ENCODE measurements around the gene SGTA. TPM values are rescaled to one million over a fixed set of nuclear protein-coding genes. Genes with fewer than 3 reads are reported as not detected.

SGTA gene
- total RNA-seq, 1 donor from 2014 or later = 37.7 TPM

GRCh38 chr19:2763687-2764086 lies 19.4 kb downstream of the SGTA start:
- H3K27me3 Mint-ChIP-seq (ENCODE audit: low read depth) = no peaks in the 10 kb centered on the region
- no peak overlapping the region for H3K27ac Mint-ChIP-seq (ENCODE audit: unreplicated experiment)
- H3K4me3 Mint-ChIP-seq (ENCODE audit: unreplicated experiment) = no peak overlapping the region
- H3K36me3 Mint-ChIP-seq (ENCODE audit: low read depth) = peaks cover 5% of the 10 kb centered on the region
- no peaks in the 10 kb centered on the region for H3K4me1 Mint-ChIP-seq (ENCODE audit: low read depth)
- TF ChIP-seq, protein P1, sequence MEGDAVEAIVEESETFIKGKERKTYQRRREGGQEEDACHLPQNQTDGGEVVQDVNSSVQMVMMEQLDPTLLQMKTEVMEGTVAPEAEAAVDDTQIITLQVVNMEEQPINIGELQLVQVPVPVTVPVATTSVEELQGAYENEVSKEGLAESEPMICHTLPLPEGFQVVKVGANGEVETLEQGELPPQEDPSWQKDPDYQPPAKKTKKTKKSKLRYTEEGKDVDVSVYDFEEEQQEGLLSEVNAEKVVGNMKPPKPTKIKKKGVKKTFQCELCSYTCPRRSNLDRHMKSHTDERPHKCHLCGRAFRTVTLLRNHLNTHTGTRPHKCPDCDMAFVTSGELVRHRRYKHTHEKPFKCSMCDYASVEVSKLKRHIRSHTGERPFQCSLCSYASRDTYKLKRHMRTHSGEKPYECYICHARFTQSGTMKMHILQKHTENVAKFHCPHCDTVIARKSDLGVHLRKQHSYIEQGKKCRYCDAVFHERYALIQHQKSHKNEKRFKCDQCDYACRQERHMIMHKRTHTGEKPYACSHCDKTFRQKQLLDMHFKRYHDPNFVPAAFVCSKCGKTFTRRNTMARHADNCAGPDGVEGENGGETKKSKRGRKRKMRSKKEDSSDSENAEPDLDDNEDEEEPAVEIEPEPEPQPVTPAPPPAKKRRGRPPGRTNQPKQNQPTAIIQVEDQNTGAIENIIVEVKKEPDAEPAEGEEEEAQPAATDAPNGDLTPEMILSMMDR (IDR thresholded peaks at IDR 0.05) = no peak
- no peaks in the 10 kb centered on the region for H3K9me3 Mint-ChIP-seq (ENCODE audit: low read depth)
- no peak for DNase-seq (ENCODE audit: low spot score)

DNA sequence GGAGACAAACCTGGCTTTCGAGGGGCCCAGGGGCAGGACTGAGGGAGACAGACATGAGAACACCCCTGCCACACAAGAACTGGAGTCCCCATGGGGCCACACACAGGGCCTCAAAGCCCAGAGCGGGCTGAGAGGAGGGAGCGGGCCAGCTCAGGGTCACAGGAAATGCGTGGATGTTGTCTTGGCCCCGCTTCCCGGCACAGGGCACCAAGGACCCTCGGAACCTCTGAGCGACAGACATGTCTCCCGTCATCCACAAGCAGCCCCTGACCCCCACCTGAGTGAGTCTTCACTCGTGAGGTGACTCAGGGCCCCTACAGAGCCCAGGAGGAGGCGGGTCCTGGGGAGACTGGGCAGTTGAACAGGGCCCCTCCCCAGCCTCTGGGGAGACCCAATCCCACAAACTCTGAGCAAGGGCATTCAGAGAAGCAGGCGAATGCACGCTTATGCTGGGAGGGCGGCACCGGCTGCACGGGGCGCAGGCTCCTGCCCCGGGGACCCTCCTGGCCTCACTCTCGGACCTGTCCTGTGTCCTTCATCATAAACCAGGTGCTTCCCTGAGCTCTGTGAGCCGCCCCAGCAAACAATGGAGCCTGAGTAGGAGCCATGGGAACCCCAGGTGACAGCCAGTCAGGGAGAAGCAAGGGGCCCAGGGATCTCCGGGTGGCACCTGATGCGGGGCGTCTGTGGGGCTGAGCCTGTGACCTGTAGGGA lies 20.1 kb downstream of the SGTA start:
- Mint-ChIP-seq H3K27me3 (ENCODE audit: low read depth) (no peaks in the 10 kb centered on the region), H3K4me3 (ENCODE audit: unreplicated experiment) (no peak overlapping the region), H3K36me3 (ENCODE audit: low read depth) (peaks cover 5% of the 10 kb centered on the region), H3K4me1 (ENCODE audit: low read depth) (no peaks in the 10 kb centered on the region), H3K9me3 (ENCODE audit: low read depth) (no peaks in the 10 kb centered on the region), H3K27ac (ENCODE audit: unreplicated experiment) (no peak overlapping the region)
- no peak for DNase-seq (ENCODE audit: low spot score)
- TF ChIP-seq, protein P1 (IDR thresholded peaks at IDR 0.05) = no peak

DNA sequence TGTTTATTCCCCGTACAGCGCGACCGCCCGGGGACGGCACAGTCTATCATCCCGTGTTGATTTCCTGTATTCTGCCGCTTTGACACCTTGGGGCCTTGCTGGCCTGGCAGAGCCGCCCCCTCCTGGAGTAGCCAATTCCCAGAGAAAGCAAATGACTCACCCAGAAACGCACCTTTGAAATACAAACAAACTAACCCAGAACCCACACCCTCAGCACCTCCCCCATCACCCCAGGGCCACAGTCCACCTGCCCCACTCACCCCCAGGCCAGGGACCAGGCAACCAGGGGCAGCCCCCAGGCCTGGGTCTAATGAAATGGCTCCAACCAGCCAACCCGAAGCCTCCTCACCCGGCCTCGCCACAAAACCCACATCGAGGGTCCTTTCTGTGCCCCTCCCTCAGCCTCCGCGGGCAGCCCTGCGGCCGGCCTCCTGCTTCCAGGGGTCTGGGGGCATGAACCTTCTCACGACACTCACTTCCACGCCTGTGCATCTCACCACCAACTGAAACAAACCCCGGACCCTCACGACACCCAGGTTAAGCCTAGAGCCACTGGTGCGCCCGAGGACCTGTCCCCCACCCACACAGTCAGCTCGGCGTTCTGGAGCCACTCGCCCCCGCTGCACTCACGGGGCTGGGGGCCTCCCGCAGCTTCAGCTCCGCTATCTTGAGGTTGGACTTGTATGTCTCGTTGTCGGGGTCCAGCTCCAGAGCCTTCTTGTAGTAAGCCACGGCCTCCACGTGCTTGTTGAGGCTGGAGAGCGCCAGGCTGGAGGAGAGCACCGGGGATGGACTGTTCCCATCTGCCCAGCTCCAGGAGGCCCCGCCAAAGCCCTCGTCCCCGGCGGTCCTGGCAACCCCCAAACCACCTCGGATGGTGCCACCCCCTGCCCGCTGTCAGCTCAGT lies 20.9 kb downstream of the SGTA start:
- H3K4me3 Mint-ChIP-seq (ENCODE audit: unreplicated experiment) = no peak overlapping the region
- no peaks in the 10 kb centered on the region for H3K9me3 Mint-ChIP-seq (ENCODE audit: low read depth)
- peaks cover 7% of the 10 kb centered on the region for H3K36me3 Mint-ChIP-seq (ENCODE audit: low read depth)
- H3K27me3 Mint-ChIP-seq (ENCODE audit: low read depth) = no peaks in the 10 kb centered on the region
- no peak overlapping the region for H3K27ac Mint-ChIP-seq (ENCODE audit: unreplicated experiment)
- no peak for DNase-seq (ENCODE audit: low spot score)
- TF ChIP-seq, protein P1 (IDR thresholded peaks at IDR 0.05) = no peak
- no peaks in the 10 kb centered on the region for H3K4me1 Mint-ChIP-seq (ENCODE audit: low read depth)

DNA sequence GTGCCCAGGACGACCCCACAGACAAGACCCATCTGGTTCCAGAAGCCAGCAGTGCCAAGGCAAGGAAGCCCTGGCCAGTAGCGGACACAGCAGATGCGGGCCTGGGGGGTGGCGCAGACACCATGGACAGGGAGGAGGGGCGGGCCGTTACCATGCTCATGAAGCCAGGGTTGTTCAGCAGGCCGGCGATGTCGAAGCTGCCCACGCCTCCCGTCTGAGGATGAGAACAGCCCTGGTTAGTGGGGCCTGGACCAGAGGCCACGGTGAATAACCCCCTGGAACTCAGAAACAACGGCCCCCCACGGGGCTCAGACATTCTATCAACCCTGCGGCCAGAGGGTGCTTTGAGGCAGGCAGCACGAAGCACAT lies 21.8 kb downstream of the SGTA start:
- DNase-seq (ENCODE audit: low spot score) = no peak
- Mint-ChIP-seq H3K4me1 (ENCODE audit: low read depth) (no peaks in the 10 kb centered on the region), H3K27ac (ENCODE audit: unreplicated experiment) (no peak overlapping the region), H3K27me3 (ENCODE audit: low read depth) (no peaks in the 10 kb centered on the region), H3K4me3 (ENCODE audit: unreplicated experiment) (no peak overlapping the region), H3K9me3 (ENCODE audit: low read depth) (no peaks in the 10 kb centered on the region), H3K36me3 (ENCODE audit: low read depth) (peaks cover 6% of the 10 kb centered on the region)
- TF ChIP-seq, protein P1 (IDR thresholded peaks at IDR 0.05) = no peak

DNA sequence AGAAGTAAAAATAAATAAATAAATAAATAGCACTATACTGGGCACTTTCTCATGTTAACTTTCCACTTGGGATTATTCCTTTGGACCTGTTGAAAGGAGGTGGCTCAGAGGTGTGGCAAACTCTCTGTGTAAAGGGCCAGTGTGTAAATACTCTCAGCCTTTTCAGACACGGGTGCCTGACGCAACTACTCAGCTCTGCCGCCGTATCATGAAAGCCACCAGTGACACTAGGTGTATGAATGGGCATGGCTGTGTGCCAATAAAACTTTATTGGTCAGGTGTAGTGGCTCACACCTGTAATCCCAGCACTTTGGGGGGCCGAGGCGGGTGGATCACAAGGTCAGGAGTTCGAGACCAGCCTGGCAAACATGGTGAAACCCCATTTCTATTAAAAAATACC lies 23.1 kb downstream of the SGTA start:
- Mint-ChIP-seq H3K4me1 (ENCODE audit: low read depth) (no peaks in the 10 kb centered on the region), H3K9me3 (ENCODE audit: low read depth) (no peaks in the 10 kb centered on the region), H3K27me3 (ENCODE audit: low read depth) (no peaks in the 10 kb centered on the region), H3K4me3 (ENCODE audit: unreplicated experiment) (no peak overlapping the region), H3K27ac (ENCODE audit: unreplicated experiment) (no peak overlapping the region), H3K36me3 (ENCODE audit: low read depth) (peaks cover 6% of the 10 kb centered on the region)
- TF ChIP-seq, protein P1 (IDR thresholded peaks at IDR 0.05) = no peak
- DNase-seq (ENCODE audit: low spot score) = no peak
